ENCODE results near the gene TANGO6.

DNA sequence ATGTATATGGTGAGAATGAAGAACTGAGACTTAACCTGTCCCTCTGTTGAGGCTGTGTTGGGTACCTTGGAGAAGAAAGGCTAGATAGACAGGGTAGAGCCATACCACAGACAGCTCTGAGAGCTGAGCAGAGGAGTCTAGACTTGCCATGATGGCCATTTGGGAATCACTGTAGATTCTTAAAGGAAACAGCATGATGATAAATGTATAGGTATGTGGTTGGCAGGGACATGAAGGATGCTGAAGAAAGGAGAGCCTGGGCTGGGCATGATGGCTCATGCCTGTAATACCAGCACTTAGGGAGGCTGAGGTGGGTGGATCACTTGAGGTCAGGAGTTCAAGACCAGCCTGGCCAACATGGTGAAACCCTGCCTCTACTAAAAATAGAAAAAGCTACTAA is 147.7 kb downstream of the TANGO6 start:
- TF ChIP-seq POLR2A (IDR thresholded peaks at IDR 0.05), result no peak
- TF ChIP-seq, protein P1, sequence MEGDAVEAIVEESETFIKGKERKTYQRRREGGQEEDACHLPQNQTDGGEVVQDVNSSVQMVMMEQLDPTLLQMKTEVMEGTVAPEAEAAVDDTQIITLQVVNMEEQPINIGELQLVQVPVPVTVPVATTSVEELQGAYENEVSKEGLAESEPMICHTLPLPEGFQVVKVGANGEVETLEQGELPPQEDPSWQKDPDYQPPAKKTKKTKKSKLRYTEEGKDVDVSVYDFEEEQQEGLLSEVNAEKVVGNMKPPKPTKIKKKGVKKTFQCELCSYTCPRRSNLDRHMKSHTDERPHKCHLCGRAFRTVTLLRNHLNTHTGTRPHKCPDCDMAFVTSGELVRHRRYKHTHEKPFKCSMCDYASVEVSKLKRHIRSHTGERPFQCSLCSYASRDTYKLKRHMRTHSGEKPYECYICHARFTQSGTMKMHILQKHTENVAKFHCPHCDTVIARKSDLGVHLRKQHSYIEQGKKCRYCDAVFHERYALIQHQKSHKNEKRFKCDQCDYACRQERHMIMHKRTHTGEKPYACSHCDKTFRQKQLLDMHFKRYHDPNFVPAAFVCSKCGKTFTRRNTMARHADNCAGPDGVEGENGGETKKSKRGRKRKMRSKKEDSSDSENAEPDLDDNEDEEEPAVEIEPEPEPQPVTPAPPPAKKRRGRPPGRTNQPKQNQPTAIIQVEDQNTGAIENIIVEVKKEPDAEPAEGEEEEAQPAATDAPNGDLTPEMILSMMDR (IDR thresholded peaks at IDR 0.05), result no peak

Measured in adrenal gland (tissue), 5 donors.